ENCODE results near the gene CCDC142.
"Not testable (repeated sequence)": the region's sequence is repeated elsewhere in the genome, so short reads cannot be mapped to it uniquely, and the experiment has no call there.

Gene CCDC142

DNA sequence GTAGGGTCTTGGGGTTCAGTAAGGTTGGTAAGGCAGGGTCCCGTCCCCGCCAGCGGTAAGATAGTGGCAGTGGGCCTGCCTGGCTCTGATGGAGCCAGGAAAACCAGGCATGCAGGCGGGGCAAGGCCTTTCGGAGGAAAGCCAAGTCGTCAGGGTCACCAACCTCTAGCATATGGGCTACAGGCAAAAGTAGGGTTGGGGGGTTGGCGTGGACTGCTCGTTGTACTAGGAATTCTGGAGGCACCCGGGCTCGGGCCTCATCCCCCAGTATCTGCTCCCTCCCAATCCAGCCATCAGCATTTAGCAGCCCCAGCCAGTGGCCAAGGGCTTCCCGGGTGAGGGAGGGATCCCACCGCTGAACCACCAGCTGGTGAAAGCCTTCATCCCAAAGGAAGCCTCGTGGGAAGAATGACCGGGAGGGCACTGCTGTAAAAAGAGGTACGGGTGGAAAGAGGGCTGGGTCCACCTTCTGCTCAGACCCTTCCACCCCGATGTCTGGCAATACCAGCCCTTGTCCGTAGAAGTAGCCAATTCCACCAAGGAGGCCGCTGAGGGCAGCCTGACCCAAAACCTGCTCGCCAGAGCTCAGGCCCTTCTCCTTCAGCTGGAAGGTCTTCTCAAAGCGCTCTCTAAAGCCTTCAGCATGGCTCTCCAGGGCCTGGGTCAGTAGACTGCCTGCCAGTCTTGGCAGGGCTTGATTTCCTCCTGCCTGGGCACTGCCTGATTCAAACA lies 20.6 kb downstream of the CCDC142 start:
- no peak for DNase-seq

DNA sequence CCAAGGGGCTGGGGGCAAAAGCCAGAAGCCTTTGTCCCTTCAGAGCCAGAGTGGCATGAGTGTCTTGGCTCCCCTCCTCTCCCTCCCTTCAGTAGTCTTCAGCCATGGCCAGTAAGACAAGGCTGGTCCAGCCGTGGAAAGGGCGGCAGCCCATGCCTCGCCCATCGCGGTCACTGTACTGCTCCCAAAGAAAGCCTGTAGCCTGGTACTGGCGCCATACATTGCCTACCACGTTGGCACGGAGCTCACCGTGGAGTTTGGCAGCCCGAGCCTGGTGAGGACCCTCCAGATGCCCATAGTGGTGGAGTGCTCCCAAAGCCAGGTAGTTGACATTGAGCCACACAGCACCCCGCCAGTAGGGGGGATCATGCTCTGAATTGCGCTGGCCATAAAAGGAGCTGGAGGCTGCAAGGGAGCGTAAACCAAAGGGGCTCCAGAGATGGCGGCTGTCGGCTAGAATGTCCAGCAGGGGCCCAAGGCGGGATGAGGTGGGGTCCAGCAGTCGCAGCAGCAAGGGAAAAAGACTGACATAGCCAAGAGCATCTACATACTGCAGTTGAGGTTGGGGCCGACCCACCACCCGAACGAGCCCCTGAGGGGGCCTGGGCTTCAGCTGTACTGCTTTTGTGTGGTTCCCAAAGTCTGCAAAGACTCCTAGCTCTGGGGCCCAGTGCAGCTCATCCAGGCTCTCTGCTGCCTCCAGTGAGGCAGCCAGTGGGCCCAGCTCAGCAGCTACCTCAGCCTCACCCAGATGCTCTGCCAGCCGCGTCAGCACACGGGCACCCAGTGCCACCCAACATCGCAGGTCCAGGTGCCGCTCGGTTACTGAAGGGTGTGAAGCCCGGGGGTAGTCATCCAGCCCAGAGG lies 21.4 kb downstream of the CCDC142 start:
- DNase-seq = no peak

DNA sequence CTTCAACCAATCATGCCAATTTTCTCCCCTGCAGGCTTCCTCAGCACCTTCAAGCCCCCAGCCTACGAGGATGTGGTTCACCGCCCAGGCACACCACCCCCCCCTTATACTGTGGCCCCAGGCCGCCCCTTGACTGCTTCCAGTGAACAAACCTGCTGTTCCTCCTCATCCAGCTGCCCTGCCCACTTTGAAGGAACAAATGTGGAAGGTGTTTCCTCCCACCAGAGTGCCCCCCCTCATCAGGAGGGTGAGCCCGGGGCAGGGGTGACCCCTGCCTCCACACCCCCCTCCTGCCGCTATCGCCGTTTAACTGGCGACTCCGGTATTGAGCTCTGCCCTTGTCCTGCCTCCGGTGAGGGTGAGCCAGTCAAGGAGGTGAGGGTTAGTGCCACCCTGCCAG lies 22.6 kb downstream of the CCDC142 start:
- DNase-seq = not testable (repeated sequence)

DNA sequence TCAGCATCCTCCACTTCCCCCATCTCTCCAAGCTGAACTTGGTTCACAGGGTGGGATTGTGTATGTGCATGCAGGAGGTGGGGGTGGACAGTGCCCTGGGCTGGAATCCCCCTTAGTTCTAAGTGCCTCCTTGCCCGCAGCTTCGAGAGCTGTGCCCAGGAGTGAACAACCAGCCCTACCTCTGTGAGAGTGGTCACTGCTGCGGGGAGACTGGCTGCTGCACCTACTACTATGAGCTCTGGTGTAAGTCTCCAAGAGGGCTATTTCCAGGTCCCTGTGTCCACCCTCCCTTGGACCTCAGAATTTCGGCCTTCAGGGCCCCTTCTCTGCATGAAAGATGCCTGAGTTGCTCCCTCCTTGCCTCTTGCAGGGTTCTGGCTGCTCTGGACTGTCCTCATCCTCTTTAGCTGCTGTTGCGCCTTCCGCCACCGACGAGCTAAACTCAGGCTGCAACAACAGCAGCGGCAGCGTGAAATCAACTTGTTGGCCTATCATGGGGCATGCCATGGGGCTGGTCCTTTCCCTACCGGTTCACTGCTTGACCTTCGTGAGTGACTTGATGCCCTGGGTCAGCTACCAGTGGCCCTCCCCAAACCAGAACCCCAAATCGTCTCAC lies 23.2 kb downstream of the CCDC142 start:
- DNase-seq = not testable (repeated sequence)

DNA sequence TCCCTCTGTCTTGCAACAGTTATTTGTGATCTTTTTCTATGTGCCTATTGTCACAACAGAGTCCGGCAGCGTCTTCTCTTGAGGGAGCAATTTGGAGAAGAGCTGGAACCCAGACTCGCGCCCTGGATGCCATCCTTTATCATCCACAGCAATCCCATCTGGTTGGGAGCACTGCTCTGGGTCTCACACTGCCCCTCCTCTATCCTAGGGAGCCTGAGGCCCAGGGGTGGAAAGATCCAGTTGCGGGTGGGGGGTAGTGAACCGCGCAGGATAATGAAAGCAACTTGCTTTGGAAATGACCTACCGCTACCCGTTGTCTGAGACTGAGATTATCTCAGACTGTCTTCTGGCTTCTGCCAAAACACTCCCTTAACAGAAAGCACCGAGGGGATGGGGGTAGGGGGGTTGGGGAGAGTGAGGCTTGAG lies 23.8 kb downstream of the CCDC142 start:
- DNase-seq = no peak

DNA sequence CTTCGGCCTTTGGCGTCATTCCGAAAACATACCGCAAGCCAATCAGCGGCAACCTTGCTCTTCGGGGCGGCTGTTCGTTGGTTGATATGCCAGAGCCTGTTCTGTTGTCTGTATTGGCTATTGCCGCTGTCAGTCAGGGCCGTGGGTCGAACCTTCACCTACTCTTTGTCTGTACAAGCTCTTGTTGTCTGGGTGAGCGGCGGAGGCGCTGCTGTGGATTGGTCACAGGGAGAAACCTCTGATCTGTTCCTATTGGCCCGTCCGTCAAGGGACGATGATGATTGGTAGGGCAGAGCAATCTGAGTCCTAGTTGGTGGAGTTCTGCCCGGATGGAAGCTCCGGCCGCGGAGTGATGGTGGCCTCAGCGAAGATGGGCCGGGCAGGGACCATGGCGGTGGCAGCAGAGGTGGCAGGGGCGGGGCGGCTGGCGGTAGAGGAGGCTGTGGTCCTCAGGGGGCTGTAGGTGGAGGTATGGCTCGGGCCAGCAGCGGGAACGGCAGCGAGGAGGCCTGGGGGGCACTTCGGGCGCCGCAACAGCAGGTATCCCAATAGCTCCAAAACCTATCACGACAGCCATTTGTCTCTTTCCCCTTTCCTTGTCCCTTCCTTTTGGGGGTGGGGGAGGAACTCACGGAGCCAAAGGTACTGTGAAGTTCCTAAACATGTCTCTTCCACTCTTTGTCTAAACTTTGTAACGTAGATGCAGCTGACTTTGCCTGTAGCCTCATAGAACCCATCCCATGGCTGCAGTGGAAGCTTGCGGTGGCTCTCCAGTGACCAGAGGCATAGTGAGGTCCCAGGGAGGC lies 24.5 kb downstream of the CCDC142 start, which contains the start of gene WBP1:
Gene WBP1, plus strand, starts transcription at position 307 of the 806 bp plus-strand sequence. Its CDS starts 165 bp downstream, at position 472.
- peak; percentile 99 for DNase-seq

DNA sequence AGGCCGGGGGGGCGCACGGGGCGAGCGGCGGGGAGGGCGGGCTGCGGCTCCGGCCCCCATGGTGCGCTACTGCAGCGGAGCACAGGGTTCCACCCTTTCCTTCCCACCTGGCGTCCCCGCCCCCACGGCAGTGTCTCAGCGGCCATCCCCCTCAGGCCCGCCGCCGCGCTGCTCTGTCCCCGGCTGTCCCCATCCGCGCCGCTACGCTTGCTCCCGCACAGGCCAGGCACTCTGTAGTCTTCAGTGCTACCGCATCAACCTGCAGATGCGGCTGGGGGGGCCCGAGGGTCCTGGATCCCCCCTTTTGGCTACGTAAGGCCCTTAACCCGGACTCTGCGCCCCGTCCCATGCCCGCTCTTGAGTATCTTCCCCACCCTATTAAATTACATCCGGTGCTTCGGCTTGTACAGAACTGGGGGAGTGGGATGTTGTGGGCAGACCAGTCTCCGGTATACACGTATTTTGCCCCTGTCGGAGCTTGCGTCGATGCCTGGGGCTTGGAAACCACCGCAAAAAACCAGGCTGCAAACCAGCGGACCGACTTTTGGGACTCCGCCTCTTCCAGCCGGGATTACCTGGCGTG lies 25.2 kb downstream of the CCDC142 start:
- DNase-seq = peak; percentile 72

DNA sequence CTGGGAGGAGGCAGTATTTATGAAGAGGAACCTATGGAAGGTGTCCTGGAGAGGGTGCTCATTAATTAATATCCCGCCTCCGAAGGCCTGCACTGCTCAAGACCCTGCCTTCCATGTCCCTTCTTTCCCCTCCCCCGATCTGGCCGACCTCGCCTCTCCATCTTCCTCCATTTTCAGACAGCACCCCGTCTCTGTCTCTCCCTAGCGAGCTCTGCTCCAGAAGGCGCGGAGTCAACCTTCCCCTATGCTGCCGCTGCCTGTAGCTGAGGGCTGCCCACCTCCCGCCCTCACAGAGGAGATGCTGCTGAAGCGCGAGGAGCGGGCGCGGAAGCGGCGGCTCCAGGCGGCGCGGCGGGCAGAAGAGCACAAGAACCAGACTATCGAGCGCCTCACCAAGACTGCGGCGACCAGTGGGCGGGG lies 25.7 kb downstream of the CCDC142 start:
- no peak for DNase-seq

DNA sequence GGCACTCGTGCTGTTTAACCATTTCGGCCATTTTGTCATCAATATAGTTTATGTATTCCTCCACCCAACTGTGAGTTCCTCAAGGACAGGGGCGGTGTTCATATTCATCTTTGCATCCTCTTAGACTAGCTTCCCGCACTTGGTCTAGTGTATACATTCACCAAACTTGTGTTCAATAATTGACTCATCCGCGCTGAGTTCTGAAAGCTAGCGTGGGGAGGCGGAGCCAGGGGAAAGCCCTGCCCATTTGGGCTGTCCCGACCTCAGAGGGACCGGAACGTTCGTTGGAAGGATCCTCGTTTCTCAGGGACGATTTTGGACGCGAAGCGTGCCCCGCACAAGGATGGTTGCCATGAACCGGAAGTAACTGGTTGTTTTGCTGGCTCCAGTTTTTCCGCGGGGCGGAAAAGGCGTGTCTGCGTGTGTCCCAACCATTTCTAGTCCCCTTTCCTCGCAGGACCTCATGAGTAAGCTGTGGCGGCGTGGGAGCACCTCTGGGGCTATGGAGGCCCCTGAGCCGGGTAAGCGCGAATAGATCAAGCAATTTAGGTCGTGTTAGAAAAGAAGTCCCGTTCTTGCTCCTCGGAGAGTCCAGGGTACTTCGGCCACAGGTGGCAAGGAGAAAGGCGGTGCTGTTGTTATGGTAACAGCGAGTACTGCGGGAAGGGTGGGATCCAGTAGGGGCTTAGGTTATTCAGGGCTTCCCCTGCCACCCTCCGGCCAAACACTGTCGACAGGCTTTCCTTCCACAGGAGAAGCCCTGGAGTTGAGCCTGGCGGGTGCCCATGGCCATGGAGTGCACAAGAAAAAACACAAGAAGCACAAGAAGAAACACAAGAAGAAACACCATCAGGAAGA lies 27.9 kb downstream of the CCDC142 start, which contains the start of gene INO80B:
Gene INO80B, plus strand, starts transcription at position 434 of the 858 bp plus-strand sequence. Its CDS starts 30 bp downstream, at position 464.
- peak; percentile 95 for DNase-seq

DNA sequence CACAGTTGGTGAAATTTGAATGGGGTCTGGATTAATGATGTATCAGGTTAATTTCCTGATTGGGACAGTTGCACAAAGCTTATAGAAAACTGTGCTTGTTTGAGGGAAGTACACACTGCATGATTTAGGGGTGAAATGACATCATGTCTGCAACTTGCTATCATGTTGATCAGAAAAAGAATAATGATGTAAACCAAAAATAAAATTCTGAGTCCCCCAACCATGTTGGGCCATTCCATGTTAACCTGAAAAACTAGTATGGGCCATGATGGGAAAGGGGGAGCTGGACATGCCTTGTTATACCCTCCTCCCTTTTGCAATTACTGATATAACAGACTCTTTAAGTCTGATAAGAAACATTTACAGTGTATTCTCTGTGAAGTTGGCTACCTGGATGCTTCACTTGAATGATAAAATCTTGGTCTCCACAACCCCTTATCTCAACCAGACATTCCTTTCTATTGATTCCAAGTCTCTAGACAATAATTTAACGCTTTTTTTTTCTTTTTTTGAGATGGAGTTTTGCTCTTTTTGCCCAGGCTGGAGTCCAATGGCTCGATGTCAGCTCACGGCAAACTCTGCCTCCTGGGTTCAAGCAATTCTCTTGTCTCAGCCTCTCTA lies 32.1 kb downstream of the CCDC142 start:
- DNase-seq = no peak

DNA sequence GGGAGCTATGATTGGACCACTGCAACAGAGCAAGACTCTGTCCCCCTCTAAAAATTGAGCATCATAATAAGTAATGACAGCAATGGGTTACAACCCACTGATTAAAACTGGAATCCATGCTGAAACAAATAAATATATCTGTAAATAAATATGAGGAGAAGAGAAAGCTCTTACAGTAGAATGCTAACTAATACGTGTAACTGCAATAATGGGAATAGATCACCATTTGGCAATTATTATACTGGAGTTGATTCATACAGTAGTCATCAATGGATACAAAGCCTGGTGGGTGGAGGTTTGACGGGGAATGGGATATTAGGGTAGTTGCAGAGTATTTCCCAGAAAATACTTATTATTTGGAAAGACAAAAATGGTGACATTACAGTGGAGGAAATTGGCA lies 34.0 kb downstream of the CCDC142 start:
- no peak for DNase-seq

DNA sequence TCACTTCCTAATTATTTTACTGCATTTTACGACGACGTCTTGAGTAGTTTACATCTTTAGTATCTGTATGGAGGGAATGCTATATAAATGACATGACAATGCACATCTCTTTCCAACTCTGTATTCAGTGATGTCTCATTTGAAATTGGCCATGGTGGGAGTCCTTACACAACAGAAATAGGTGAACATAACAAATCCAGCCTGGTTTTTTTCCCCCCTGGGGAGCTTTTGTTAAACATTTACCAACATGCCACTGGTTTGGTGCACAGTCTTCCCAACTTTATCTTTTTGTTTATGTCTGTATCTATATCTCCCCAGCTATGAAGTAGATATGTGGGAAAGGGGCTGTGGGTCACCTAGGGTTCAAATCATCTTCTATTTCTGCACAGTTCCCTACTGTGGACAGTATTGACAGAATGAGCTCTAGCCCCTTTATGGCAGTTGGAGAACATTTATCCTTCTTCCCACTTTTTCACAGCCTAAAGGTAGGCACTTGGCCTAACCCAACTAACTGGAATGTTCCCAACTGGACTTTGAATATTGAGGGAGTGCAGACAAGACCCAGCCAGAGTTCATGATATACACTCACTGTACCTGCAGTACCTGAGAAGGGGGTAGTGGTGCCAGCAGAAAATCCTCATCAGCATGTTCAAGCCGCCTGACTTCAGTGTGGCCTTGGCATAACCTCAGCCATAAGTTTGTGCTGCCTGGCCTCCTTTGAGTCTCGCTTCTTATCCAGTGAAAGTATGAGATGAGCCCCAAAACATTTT lies 35.4 kb downstream of the CCDC142 start:
- no peak for DNase-seq

DNA sequence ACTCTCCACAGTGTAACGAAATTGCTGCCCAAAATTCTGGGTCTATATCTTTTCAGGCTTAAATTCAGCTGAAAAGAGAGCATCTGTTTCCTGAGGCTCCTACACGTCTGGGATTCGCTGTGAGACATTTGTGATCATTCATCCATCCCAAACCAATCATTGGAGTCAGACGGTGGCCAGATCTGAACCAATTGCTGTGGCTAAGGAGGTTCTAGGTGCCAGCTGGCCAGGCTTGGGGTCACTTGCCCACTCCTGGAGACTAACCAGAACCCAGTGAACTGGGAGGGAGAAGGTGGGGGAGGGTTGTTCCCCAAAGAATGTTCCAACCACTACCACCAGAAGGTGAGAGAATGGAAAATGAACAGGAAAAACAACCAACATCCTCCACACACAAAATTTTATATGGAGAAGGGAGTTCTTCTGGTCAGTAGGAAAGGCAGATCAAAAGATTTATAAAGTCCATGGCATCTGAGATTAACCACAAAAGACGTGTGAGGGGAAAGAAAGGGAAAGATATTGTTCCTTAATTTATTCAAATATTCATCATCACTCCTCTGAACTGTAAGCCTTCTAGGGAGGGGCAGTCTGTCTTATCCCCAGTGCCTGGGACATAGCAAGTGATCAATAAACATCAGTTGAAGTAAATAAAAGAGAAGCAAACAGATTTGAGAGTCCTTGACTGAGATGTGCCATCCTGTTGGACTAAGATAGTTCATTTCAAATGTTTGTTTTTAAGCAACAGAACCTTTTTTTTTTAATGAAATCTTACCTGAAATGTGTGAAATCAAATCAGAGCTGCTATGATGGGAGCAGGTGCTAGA lies 38.1 kb downstream of the CCDC142 start:
- no peak for DNase-seq

DNA sequence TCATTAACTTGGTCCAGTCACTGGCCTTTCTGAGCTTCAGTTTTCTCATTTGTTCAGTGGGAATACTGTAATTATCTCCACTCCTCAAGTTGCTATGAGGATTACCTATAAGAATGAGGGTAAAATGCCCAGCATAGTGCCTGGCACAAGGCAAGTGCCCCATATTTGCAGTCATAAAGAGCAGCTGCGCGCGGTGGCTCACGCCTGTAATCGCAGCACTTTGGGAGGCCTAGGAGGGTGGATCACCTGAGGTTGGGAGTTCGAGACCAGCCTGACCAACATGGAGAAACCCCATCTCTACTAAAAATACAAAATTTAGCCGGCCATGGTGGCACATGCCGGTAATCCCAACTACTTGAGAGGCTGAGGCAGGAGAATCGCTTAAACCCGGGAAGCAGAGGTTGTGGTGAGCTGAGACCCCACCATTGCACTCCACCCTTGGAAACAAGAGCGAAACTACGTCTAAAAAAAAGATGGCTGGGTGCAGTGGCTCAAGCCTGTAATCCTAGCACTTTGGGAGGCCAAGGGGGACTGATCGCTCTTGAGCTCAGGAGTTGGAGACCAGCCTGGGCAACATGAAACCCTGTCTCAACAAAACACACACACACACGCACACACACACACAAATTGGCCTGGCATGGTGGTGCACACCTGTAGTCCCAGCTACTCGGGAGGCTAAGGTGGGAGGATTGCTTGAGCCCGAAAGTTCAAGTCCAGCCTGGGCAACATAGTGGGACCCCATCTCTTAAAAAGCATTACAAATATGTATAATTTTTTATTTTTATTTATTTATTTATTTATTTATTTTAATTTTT lies 40.1 kb downstream of the CCDC142 start:
- not testable (repeated sequence) for DNase-seq

DNA sequence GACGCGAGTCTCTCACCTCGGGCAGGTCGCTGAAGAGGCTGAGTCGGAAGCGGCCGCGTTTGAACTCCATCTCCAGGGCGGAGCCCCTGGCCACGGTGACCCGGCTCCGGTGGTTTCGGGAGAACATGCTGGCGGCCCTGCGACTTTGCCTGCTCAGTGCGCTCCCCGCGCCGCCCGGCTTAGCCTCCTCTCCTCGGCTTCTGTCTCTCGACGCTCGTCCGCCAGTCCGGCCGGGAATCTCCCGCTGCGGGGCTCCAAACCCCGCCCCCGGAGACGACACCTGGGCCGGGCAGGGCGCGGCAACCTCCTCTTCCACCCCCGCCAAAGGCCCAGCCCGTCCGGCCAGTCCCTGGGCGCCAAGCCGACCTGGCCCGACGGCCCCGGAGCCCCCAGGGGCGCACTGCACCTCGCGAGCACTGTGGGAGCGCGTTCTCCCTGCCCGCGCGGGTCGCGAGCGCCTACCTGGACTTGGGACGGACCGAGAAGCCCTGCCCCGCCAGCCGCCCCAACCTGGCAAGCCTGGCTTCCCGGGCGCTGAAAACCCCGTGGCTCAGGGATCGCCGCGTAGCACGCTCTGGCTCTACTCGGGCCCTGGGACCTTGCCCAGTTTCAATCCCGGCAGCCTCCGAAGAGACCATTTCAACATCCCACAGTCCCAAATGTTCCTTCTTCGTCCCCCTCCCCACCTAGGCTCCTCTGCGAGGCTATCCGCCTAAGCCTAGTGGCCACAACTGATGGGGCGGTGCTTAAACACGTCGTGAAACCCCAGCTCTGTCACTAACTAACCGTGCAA lies 40.9 kb downstream of the CCDC142 start, which contains the start of gene RTKN:
Gene RTKN, minus strand, starts transcription at position 248 of the 793 bp plus-strand sequence. Its CDS starts 121 bp downstream, at position 127.
- no peak for DNase-seq

DNA sequence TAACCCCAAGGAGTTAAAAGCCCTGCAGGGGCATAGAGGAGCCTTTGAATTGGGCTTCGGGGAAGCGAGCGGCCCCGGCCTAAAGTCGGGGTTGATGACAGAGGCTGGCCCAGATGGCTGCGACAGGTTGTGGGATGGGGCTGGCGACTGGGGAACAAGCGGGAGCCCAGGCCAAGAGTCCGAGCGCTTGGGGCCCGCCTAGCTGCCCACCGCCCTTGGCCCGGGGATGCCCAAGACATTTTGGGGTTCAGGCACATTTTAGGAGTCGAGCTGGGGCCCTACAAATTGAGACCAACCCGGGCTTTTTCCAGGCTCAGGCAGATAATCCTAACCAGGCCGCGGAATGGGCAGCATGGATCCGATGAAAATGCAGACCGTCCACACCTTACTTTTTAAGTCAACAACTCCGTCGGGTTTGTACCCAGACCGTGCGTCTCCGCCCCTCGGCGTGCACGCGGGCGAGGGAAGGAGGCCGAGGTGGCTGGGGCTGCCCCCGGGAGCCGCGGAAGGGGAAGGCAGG lies 41.6 kb downstream of the CCDC142 start:
- DNase-seq = no peak

Measured in effector CD4-positive, alpha-beta T cell (primary cell).